SJSA1 (cell line): Measurements from ENCODE around the gene DNASE1L3. TPM values are rescaled to one million over a fixed set of nuclear protein-coding genes. Genes with fewer than 3 reads are reported as not detected.
"Not testable (repeated sequence)": the region's sequence is repeated elsewhere in the genome, so short reads cannot be mapped to it uniquely, and the experiment has no call there.

Experiments
- DNase-seq, 2 experiments: peaks; one replicate each; pipeline ENCODE4 v3.0.0-alpha.2; 2015 to 2020; ENCODE audit warnings: low spot score in 2 of 2, low read depth in 1 of 2
- H3K27ac ChIP-seq: fragments of 250-450 bp; sonication (Bioruptor Pico); 2 replicates; pipeline ENCODE4 v1.5.1; 2020; ENCODE audit warnings: mild to moderate bottlenecking, moderate library complexity
- H3K27me3 ChIP-seq: fragments of 250-450 bp; sonication (Bioruptor Pico); replicated peaks from 2 replicates; pipeline ENCODE4 v1.5.1; 2020; ENCODE audit warnings: mild to moderate bottlenecking, moderate library complexity
- H3K36me3 ChIP-seq: fragments of 250-450 bp; sonication (Bioruptor Pico); 2 replicates; pipeline ENCODE4 v1.5.1; 2020; ENCODE audit warnings: mild to moderate bottlenecking
- H3K4me1 ChIP-seq: fragments of 250-450 bp; sonication (Bioruptor Pico); replicated peaks from 2 replicates; pipeline ENCODE4 v1.6.1; 2021; ENCODE audit warnings: mild to moderate bottlenecking
- H3K4me3 ChIP-seq: fragments of 250-450 bp; sonication (Bioruptor Pico); 2 replicates; pipeline ENCODE4 v1.5.1; 2020; ENCODE audit warnings: mild to moderate bottlenecking
- H3K9me3 ChIP-seq: fragments of 250-450 bp; sonication (Bioruptor Pico); replicated peaks from 2 replicates; pipeline ENCODE4 v1.5.1; 2020; ENCODE audit warnings: mild to moderate bottlenecking
- total RNA-seq: library from RNA; depleted of rRNA; stranded (reverse); fragments of >200 nt; shearing (Covaris generic); gene quantifications from 2 replicates; pipeline ENCODE4 v1.2.3, GENCODE V29; 2014; rRNA removed

Gene DNASE1L3, protein sequence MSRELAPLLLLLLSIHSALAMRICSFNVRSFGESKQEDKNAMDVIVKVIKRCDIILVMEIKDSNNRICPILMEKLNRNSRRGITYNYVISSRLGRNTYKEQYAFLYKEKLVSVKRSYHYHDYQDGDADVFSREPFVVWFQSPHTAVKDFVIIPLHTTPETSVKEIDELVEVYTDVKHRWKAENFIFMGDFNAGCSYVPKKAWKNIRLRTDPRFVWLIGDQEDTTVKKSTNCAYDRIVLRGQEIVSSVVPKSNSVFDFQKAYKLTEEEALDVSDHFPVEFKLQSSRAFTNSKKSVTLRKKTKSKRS
- not detected in 2 replicates for total RNA-seq

- no peaks in the 10 kb centered on the region for H3K9me3 ChIP-seq
- no peaks in the 10 kb centered on the region for H3K36me3 ChIP-seq
- DNase-seq = no peak
- peaks cover 9% of the 10 kb centered on the region for H3K4me1 ChIP-seq
- H3K27ac ChIP-seq = no peak within 1 kb of the TSS
- H3K27me3 ChIP-seq = no peaks in the 10 kb centered on the region
- no peak within 1 kb of the TSS for H3K4me3 ChIP-seq
These were observed at the start of gene DNASE1L3 for GRCh38 chr3:58210761-58211460. Gene DNASE1L3, minus strand, starts transcription at chr3:58210972. Its CDS starts 66 bp downstream, at chr3:58210906.

- H3K4me1 ChIP-seq = peaks cover 13% of the 10 kb centered on the region
- H3K27ac ChIP-seq = no peak overlapping the region
These were observed 49.5 kb upstream of the DNASE1L3 start for GRCh38 chr3:58260261-58260731.

GRCh38 chr3:58258392-58259055 is 47.8 kb upstream of the DNASE1L3 start:
- no peaks in the 10 kb centered on the region for H3K9me3 ChIP-seq
- H3K4me3 ChIP-seq = no peak overlapping the region
- peaks cover 13% of the 10 kb centered on the region for H3K4me1 ChIP-seq
- no peak for DNase-seq
- no peak overlapping the region for H3K27ac ChIP-seq
- H3K27me3 ChIP-seq = no peaks in the 10 kb centered on the region
- H3K36me3 ChIP-seq = no peaks in the 10 kb centered on the region

More at GRCh38 chr3:58260261-58260731, 49.5 kb upstream of the DNASE1L3 start:
- peak; percentile 39 to 51 for DNase-seq
- no peak overlapping the region for H3K4me3 ChIP-seq
- no peaks in the 10 kb centered on the region for H3K27me3 ChIP-seq
- H3K36me3 ChIP-seq = no peaks in the 10 kb centered on the region
- no peaks in the 10 kb centered on the region for H3K9me3 ChIP-seq

DNA sequence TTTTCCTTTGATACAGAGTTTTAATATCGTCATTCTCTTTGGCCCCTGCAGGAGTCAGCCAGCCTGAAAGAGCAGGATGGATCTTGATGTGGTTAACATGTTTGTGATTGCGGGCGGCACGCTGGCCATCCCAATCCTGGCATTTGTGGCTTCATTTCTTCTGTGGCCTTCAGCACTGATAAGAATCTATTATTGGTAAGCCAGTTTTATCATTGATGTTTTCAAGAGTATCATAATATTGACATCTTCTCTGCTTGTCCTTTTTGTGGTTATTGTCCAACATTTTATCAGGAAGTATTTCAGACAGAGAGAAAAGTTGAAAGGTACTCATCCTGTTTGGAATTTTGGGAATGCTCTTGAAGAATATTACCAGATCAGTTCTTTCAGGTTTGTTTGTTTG is 45.7 kb upstream of the DNASE1L3 start:
- Histone ChIP-seq H3K4me1 (peaks cover 13% of the 10 kb centered on the region), H3K4me3 (no peak overlapping the region), H3K36me3 (no peaks in the 10 kb centered on the region), H3K27ac (no peak overlapping the region), H3K9me3 (no peaks in the 10 kb centered on the region), H3K27me3 (no peaks in the 10 kb centered on the region)
- DNase-seq = no peak

DNA sequence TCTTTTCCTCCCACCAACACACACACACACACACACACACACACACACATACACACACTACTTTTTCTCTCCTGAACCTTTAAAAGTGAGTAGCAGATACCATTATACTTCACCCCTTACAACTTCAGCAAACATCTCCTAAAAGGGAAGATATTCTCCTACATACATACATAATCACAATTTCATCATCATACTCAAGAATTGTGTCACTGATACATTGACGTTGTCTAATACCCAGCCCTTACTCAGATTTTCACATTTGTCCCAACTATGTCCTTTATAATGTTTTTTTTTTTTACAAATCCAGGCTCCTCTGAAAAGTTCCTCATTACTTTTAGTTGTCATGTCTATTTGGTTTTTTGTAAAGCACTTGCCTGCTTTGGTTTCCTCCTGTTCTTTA is 45.3 kb upstream of the DNASE1L3 start:
- H3K27ac ChIP-seq = no peak overlapping the region
- H3K36me3 ChIP-seq = no peaks in the 10 kb centered on the region
- no peaks in the 10 kb centered on the region for H3K9me3 ChIP-seq
- no peak for DNase-seq
- H3K4me3 ChIP-seq = no peak overlapping the region
- H3K4me1 ChIP-seq = peaks cover 13% of the 10 kb centered on the region
- H3K27me3 ChIP-seq = no peaks in the 10 kb centered on the region

- no peaks in the 10 kb centered on the region for H3K36me3 ChIP-seq
- no peak for DNase-seq
- H3K27me3 ChIP-seq = no peaks in the 10 kb centered on the region
- no peak overlapping the region for H3K27ac ChIP-seq
- no peaks in the 10 kb centered on the region for H3K9me3 ChIP-seq
- no peaks in the 10 kb centered on the region for H3K4me1 ChIP-seq
- no peak overlapping the region for H3K4me3 ChIP-seq
These were observed 43.4 kb upstream of the DNASE1L3 start for GRCh38 chr3:58254144-58254543.

- no peaks in the 10 kb centered on the region for H3K36me3 ChIP-seq
- DNase-seq = no peak
- H3K9me3 ChIP-seq = no peaks in the 10 kb centered on the region
- H3K4me1 ChIP-seq = no peaks in the 10 kb centered on the region
- no peak overlapping the region for H3K4me3 ChIP-seq
- no peaks in the 10 kb centered on the region for H3K27me3 ChIP-seq
- no peak overlapping the region for H3K27ac ChIP-seq
These were observed 40.9 kb upstream of the DNASE1L3 start for GRCh38 chr3:58251631-58252035.

GRCh38 chr3:58250093-58250707 is 39.4 kb upstream of the DNASE1L3 start:
- H3K4me3 ChIP-seq = no peak overlapping the region
- H3K9me3 ChIP-seq = no peaks in the 10 kb centered on the region
- H3K27me3 ChIP-seq = no peaks in the 10 kb centered on the region
- no peak for DNase-seq
- H3K27ac ChIP-seq = no peak overlapping the region
- no peaks in the 10 kb centered on the region for H3K4me1 ChIP-seq
- no peaks in the 10 kb centered on the region for H3K36me3 ChIP-seq

DNA sequence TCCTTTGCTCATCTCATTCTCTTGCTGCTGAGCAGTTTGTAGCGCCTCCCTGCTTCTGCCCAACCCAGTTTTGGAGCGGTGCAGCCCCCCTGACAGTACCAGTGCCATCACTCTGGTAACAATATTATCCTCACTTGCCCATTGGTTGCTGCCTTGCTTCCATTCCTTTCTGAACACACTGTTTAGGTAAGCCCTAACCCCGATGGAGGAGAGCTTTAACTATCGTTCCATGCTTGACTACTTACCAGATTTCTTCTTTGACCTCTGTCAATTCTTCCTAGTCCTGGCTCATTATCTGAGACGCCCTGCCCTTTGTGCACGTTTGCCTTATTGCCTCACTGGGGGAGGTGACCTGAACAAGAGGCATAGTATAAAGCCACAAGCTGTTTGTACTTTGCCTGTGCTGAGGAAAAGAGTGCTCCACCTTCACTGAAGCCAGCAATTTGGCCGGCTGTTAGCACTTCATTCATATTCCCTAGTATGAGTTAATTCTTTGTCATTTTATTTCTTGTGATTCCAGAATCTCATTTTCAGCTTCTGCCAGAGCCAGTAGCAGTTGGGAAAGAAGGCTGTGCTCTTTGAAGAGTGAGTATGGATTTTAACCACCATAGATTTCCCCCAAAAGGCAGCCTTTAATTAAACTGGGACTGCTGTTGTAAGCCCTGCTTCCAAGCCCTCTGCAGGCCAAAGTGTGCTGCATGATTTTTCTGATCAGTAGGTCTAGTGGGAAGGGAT is 38.8 kb upstream of the DNASE1L3 start:
- no peak overlapping the region for H3K27ac ChIP-seq
- DNase-seq = no peak
- H3K4me1 ChIP-seq = no peaks in the 10 kb centered on the region
- H3K27me3 ChIP-seq = no peaks in the 10 kb centered on the region
- H3K4me3 ChIP-seq = no peak overlapping the region
- no peaks in the 10 kb centered on the region for H3K9me3 ChIP-seq
- H3K36me3 ChIP-seq = no peaks in the 10 kb centered on the region

GRCh38 chr3:58246148-58247047 is 35.6 kb upstream of the DNASE1L3 start:
- Histone ChIP-seq H3K27ac (no peak overlapping the region), H3K4me3 (no peak overlapping the region), H3K4me1 (no peaks in the 10 kb centered on the region), H3K36me3 (no peaks in the 10 kb centered on the region), H3K27me3 (no peaks in the 10 kb centered on the region), H3K9me3 (no peaks in the 10 kb centered on the region)
- no peak for DNase-seq

DNA sequence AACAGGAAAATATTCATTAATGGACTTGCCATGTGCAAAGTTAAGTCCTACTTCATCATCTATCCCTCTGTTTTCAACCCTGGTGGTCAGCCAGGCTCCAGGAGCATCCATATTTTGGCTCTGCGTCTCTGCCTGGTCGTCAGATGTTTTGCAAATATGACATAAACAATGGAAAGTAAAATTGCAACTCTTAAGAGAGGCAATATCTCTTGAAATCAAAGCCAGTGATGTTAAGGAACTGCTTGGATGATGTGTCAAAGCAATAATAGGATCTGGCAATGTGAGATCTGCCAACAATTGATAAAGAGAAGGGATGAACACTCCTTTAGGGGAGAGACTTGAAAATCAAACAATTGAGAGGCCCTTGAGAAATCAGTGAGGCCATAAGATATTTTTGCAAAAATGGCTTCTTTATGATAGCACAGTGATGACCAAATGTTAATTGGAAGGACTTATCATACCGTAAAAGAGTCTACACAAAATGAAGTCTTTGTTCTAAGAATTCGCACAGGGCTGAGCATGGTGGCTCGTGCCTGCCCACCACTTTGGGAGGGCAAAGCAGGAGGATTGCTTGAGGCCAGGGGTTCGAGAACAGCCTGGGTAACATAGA is 33.3 kb upstream of the DNASE1L3 start:
- H3K4me1 ChIP-seq = no peaks in the 10 kb centered on the region
- H3K4me3 ChIP-seq = no peak overlapping the region
- no peak overlapping the region for H3K27ac ChIP-seq
- DNase-seq = no peak
- no peaks in the 10 kb centered on the region for H3K36me3 ChIP-seq
- H3K9me3 ChIP-seq = no peaks in the 10 kb centered on the region
- no peaks in the 10 kb centered on the region for H3K27me3 ChIP-seq

- not testable (repeated sequence) for DNase-seq, H3K27me3 ChIP-seq, H3K4me1 ChIP-seq
These were observed 32.1 kb upstream of the DNASE1L3 start for GRCh38 chr3:58242860-58243259.

More at GRCh38 chr3:58242860-58243259, 32.1 kb upstream of the DNASE1L3 start:
- H3K4me3 ChIP-seq, H3K27ac ChIP-seq, H3K9me3 ChIP-seq, H3K36me3 ChIP-seq: not testable (repeated sequence)
